ENCODE data around the gene SEC22B.
"Not testable (repeated sequence)": the region's sequence is repeated elsewhere in the genome, so short reads cannot be mapped to it uniquely, and the experiment has no call there.

- TF ChIP-seq CTCF (IDR thresholded peaks at IDR 0.05); ZFX (IDR thresholded peaks at IDR 0.05; ENCODE audit: borderline replicate concordance): not testable (repeated sequence)
Measured at GRCh38 chr1:120133928-120134325, 42.4 kb downstream of the SEC22B start.

All from 22Rv1 (cell line).